Right renal pelvis (tissue), 4 donors: ENCODE measurements around the gene SYCP2L. TPM values are rescaled to one million over a fixed set of nuclear protein-coding genes. Genes with fewer than 3 reads are reported as not detected.
"Not testable (repeated sequence)": the region's sequence is repeated elsewhere in the genome, so short reads cannot be mapped to it uniquely, and the experiment has no call there.

Source experiments
- DNase-seq, 4 donors: peaks; one replicate each; pipeline ENCODE4 v3.0.0-alpha.2; 2013; ENCODE audit warnings: low read depth in 4 of 4, low spot score in 3 of 4, missing footprints in 1 of 4
- polyA plus RNA-seq, 4 donors: library from polyadenylated mRNA; unstranded; fragments of 120-200 nt; gene quantifications; one replicate each; pipeline ENCODE4 v1.2.1, GENCODE V29; 2013; ENCODE audit not compliant: insufficient read length in 4 of 4

The SYCP2L gene
- polyA plus RNA-seq, 4 donors: 3.2 to 6.5 (median 4.2) TPM

DNA sequence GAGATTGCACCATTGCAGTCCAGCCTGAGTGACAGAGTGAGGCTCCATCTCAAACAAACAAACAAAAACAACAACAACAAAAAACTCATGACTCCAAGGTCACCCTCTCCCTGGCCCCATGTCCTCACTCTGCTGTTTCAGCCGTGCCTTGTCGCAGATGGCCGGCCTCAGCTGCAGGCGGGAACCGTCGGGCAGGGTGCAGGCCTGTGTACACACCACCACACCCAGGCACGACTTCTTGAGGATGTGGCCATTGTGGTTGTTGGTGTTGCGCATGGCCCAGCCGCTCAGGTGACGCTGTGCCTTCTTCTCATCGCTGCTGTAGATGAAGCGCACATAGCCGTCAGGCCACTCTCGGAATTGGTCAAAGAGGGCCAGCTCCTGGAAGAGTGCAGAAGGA is 9.8 kb upstream of the SYCP2L start:
- DNase-seq: no peak

DNA sequence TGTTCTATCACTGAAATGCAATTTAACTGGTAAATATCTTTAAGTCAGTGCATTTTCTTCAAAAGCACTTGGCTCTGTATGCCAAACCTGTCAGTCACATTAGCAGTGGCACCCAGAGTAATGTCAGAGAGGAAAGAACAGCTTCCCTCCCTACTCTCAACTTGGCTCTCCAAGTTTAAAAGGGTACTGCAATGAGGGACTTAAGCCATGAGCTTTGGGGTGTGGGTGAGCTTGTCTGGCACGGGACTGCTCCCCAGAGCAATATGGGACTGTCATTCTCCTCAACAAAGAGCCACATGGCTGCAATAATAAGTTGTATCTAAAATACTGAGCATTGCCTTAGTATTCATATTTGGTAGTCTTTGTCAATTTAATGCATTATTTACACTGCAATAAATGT is 9.0 kb upstream of the SYCP2L start:
- no peak for DNase-seq

DNA sequence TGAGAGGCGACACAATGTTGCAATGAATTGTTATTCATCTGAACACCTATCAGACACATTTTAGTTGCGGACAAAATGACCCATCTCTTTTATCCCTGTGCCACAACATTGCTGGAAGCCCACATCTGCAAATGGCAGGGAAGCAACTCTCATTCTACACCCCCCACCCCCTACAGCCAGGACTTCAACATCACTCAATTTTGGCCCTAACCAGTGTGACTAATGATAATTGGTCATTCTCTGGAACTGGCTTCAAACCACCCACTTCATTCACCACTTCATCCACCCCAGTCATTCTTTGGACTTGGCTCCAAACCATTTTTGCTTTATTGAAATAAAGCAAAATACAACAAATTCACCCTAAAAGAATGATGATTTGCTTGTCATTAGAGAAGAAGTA is 6.5 kb upstream of the SYCP2L start:
- DNase-seq: no peak

DNA sequence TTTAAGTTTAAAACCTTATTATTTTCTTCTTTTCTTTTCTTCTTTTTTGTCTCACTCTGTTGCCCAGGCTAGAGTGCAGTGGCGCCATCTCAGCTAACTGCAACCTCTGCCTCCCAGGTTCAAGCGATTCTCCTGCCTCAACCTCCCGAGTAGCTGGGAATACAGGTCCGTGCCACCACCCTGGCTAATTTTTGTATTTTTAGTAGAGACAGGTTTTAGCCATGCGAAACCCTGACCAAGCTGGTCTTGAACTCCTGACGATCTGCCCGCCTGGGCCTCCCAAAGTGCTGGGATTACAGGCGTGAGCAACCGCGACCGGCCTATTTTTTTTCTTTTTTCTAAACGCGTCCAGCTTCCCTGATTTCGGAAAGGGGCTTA is 4.6 kb upstream of the SYCP2L start:
- not testable (repeated sequence) for DNase-seq

DNA sequence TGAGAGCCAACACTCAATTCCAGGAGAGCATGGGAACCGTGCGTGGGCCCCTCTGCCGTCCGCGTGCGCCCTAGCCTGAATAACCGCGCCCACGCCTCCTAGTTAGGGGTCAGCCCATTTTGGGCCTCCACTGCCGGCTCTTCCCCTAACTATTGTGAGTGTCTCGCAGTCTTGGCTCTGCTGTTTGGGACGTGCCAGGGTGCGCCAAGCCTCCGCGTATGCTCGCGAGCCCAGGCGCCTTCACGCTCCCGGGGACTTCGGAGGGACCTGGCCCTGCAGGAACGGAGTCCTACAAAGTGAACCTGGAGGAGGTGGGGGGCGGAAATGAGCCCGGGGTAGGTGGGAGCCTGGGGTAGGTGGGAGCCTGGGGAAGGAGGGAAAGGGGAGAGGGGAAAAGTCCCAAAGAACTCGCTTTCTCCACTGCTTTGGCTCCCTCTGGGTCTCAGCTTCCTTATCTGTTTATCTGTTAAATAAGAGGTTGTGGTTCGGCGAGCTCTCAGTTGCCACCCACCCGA is 4.1 kb upstream of the SYCP2L start:
- DNase-seq: no peak

DNA sequence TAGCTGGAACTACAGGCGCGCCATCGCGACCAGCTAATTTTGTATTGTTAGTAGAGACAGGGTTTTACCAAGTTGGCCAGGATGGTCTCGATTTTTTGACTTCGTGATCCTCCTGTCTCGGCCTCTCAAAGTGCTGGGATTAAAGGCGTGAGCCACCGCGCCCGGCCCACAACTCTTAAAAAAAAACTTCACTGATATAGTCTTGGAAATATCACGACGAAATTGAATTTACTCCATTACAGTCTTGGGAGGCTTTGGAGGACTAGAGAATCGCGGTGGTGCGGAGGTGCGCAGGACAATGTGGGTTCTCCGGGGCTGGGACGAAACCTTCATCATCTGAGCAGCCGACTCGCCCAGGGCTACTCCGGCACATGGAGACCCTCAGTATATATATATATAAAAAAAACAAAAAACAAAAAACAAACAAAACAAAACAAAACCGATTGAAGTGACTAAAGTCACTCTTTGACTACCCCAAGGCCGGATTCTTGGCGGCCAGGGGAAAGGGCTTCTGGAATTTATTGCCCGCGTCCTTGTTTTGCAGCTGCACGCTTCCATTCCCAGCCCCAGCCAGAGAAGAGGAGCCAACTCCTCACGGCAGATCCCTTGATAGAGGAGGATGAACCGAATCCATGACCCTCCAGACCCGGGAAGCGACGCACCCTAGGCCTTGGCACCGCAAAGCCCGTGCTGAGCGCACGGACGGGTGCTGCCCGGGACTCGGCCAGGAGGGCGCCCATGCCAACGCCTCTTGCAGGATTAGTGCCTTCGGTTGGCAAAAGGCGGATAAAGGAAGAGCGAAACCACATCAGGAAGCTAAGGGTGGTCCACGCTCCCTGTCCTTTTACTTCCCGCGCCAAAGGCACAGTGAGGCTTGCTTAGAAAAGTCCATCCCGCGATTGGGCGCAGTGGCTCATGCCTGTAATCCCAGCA is 3.3 kb upstream of the SYCP2L start:
- no peak for DNase-seq

DNA sequence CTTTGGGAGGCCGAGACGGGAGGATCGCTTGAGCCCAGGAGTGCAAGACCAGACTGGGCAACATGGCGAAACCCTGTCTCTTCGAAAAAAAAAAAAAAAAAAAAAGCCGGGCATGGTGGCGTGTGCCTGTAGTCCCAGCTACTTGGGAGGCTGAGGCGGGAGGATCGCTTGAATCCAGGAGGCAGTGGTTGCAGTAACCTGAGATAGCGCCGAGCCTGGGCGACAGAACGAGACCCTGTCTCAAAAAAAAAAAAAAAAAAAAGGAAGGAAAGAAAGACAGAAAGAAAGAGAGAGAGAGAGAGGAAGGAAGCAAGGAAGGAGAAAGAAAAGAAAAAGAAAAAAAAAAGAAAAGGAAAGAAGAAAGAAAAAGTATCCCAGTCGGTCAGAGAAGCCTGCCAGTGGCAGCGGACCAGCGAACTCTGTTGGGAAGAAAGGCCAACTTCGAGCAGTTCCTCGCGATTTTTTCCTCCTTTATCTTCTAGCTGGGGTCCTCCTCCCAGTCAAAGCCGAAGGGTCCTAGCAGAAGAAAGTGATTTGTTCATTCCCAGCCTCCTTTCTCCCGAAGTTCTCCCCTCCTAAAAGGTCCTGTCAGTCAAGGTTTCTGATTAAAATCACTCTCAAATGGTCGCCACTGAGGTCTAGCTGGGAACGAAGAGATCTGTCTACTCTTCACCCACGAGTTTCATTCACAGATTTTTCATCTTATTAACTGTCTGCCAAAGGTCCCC is 2.4 kb upstream of the SYCP2L start:
- DNase-seq: no peak

DNA sequence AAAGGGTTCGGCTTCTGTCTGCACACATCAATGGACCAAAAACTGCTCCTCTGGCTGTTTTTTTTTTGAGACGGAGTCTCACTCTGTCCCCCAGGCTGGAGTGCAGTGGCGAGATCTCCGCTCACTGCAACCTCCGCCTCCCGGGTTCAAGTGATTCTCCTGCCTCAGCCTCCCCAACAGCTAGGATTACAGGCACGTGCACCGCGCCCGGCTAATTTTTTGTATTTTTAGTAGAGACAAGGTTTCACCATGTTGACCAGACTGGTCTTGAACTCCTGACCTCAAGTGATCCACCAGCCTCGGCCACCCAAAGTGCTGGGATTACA is 524 bp upstream of the SYCP2L start:
- not testable (repeated sequence) for DNase-seq

DNA sequence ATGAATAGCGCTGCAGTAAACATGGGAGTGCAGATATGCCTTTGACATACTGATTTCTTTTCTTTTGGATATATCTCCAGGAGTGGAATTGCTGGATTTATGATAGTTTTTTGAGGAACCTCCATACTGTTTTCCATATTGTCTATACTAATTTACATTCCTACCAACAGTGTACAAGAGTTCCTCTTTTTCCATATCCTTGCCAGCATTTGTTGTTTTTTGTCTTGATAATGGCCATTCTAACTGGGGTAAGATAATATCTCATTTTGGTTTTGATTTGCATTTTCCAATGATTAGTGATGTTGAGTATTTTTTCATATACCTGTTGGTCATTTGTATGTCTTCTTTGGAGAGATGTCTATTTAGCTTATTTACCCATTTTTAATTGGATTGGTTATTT is 3.3 kb downstream of the SYCP2L start:
- no peak for DNase-seq

DNA sequence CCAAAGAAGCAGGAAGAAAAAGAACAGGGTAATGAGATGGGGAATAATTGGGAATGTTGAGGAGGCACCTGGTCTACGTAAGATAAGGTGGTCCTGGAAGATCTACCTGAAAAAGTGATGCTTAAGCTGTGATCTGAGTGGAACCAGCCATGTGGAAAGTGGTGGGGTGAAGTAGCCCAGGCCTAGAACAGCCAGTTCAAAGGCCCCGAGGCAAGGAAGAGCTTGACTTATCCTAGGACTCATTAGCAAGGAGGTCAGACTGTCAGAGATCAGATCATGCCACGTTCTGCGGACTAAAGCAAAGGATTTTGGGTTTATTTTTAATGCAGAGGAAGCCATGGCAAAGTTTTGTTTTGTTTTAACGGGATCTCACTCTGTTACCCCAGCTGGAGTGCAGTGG is 5.1 kb downstream of the SYCP2L start:
- no peak for DNase-seq

DNA sequence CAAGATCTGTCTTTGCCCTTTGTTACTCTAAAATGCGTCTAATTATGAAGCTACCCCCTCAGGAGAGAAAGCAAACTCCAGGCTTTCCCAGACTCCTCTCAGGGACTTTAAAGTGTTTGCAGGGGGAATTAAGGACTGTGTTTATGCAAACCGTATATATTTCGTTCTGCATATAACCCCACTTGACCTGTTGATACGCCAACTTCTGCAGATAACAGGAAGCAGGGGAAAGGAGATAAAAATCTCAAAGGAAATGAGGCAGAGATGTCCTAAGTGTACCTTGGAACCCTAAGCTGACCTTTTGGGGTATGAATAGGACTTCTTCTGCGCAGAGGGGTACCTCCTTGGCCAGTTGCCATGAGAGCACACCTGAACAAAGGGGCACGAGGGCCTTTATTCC is 8.1 kb downstream of the SYCP2L start:
- DNase-seq: no peak

DNA sequence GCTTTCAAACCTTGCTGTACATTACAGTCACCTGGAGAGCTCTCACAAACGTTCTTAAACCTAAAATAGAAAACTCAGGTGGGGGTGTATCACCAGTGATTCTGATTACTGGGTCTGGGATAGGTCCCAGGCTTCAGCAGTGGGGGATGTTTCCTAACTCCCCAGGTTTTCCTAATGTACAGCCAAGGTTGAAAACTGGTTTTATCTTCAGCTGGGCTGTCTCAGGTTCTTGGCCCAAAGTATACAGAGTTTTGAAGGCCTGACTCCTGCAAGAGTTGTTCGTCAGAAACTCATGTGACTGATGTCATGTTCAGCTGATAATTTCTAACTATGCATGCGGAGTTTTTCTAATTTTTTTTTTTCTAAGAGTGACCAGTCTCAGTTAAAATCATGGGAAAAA is 9.8 kb downstream of the SYCP2L start:
- no peak for DNase-seq

DNA sequence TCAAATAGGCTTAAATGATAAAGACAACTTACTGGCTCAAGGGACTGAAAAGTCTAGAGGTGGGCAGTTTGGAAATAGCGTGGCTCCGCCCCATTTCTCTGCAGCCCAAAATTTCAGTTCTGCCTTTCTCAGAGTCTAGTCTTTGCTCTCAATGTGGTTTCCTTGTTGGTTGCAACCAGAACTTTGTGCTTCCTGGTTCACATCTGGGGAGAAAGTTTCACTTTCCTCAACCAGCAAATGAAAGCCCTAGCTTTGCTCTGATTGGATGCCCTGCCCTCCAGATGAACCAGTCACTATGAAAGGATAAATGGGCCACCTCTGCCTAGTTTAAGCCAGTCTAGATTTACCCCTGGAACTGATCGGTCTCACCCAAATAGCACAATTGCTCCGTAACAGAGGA is 14.9 kb downstream of the SYCP2L start:
- DNase-seq: no peak

DNA sequence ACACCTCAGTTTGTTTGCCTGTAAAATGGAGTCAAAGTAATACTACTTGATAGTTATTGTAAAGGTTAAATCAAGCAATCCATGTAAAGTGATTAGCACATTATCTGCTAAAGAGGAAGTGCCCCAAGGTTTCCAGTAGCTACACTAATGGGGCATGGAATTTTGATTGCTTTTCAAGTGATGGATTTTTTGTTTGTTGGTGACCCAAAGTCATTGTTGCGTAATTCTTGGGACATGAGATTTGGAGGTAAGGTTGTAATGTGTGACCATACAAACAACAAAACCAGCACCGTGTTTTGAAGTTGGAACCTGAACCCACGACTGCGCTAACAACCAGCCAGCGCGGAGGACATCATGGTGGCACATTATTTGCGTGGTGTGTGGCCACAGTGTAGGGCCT is 17.2 kb downstream of the SYCP2L start:
- no peak for DNase-seq

DNA sequence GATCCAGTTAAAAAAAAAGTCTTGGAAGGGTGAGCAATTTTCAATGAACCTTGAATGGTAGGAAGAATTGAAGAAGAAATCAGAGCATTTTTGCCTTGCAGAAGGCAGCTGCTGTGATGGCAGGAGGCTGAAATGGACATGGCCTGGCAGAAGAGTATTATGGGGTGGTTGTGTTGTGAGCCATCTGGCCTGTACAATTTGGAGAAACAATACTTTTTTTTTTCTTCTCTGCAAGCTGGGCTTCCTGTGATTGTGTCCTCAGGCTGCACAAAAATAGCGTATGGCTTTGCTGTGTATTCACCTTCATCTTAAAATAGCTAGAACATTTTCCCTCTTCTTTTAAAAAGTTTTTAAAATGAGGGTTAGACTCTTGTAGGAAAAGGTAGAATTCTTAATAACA is 21.4 kb downstream of the SYCP2L start:
- DNase-seq: no peak

DNA sequence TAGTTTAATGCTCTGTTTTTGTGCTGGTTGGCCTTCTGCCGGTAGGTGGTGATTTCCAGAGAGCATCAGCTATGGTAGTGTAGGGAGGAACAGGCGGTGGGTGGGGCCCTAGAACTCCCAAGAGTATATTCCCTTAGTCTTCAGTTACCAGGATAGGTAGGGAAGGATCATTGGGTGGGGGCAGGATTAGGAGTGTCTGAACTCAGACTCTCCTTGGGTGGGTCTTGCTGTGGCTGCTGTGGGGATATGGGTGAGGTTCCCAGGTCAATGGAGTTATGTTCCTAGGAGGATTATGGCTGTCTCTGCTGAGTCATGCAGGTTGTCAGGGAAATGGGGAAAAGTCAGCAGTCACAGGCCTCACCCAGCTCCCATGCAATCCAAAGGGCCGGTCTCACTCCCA is 32.7 kb downstream of the SYCP2L start:
- DNase-seq: not testable (repeated sequence)

DNA sequence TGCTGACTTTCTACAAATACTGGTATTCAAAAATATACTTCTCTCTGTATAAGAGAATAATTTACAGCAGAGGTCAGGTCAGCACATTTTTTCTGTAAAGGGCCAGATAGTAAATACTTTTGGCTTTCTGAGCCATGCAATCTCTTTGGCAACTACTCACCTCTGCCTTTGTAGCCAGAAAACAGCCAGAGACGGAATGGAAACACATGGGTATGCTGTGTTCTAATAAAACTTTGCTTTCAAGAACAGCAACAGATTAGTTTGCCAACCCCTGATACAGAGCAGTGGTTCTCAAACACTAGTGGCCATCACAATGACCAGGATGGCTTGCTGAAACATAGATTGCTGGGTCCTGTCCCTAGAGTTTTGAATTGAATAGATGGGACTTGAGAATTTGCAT is 46.3 kb downstream of the SYCP2L start:
- DNase-seq: no peak

DNA sequence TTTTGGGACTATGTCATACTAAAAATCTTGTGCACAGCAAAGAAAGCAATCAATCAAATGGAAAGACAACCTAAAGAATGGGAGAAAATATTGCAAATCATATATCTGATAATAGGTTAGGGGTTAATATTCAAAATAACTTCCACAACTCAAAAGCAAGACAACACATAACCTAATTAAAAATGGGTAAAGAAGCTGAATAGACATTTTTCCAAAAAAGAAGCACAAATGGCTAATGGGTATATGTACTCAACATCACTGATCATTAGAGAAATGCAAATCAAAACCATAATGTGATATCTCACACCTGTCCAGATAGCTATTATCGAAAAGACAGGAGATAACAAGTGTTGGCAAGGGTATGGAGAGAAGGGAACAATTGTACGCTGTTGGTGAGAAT is 53.0 kb downstream of the SYCP2L start:
- DNase-seq: no peak

DNA sequence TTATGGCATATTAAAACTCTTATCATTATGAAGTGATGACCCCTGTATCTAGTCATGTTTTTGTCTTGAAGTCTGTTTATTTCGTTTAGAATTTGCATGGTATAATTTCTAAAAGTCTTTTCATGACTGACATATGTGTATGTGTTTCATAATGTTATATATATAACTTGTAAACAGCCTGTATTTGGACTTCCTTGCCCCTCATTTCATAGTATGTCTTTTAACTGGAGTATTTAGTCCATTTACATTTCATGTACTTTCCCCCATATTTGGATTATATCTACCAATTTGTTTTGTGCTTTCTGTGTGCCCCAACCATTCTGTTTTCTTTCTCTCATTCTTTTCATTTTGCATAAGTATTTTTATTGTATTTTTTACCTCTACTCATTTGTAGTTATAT is 59.0 kb downstream of the SYCP2L start:
- DNase-seq: no peak

DNA sequence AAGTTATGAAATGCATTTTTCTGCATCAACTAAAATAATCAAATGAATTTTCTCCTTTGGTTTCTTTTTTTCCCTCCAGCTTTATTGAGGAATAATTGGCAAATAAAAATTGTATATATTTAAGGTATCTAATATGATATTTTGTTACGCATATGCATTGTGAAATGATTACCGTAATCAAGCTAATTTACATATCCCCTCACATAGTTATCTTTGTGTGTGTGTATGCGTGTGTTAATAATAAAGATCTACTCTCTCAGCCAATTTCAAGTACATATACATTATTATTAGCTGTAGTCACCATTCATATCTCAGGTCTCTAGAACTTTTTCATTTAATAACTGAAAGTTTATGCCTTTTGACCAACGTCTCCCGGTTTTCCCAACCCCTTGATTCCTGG is 61.1 kb downstream of the SYCP2L start:
- DNase-seq: no peak

DNA sequence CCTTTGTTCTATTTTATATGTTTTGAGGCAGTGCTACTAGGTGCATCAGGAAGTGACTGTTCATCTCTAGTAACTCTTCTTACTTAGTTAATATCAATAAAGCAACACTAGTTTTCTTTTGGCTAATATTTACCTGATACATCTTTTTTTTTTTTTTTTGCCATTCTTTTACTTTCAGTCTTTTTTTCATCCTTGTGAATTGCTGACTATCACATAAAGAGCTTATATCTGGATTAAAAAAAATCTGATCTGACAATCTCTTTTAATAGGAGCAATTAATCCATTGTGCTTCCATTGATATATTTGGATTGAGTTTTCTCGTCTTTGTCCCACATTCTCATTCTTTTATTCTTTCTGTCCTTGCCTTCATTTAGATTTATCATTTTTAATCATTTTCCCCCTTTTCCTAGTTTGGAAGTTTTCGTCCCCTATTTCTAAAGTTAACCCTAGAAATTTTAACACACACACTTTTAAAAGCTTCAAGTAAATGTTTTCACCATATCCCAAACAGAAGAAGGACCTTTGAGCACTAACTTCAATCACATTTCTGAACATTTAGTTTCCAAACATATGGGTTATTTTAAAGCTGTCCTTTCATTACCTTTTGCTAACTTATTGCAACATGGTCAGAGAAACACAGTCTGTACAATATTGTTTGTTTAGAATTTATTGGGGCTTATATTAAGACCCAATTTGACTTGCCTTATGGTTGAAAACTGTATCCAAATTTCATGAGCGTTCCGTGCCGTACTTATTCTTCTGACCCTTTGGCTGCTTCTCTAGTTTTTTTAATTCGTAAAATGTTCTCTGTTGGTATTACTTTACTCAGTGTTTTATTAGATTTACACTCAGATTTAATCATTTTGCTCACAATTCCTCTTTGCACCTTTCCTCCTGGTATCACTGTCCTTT is 63.0 kb downstream of the SYCP2L start:
- no peak for DNase-seq
